Progenitor cell of endocrine pancreas (in vitro differentiated cells): ENCODE data around the gene ZBTB1. TPM values are rescaled to one million over a fixed set of nuclear protein-coding genes. Genes with fewer than 3 reads are reported as not detected.

Experiments
- DNase-seq: peaks from one replicate; pipeline ENCODE4 v3.0.0; 2021; ENCODE audit warnings: low spot score; ENCODE audit not compliant: unreplicated experiment
- H3K27ac Mint-ChIP-seq: 2 replicates; pipeline ENCODE4 v1.8.0; 2021; ENCODE audit warnings: mild to moderate bottlenecking, moderate library complexity, mixed read lengths
- H3K27me3 Mint-ChIP-seq: 2 replicates; pipeline ENCODE4 v1.8.0; 2021; ENCODE audit warnings: mixed read lengths
- H3K36me3 Mint-ChIP-seq: 2 replicates; pipeline ENCODE4 v1.8.0; 2022; ENCODE audit warnings: mixed read lengths; ENCODE audit not compliant: insufficient read depth
- H3K4me1 Mint-ChIP-seq: 2 replicates; pipeline ENCODE4 v1.8.0; 2021; ENCODE audit warnings: low read depth, mixed read lengths
- H3K4me3 Mint-ChIP-seq: 2 replicates; pipeline ENCODE4 v1.8.0; 2021; ENCODE audit warnings: low read depth, mild to moderate bottlenecking, moderate library complexity, mixed read lengths
- H3K9me3 Mint-ChIP-seq: 2 replicates; pipeline ENCODE4 v1.8.0; 2021; ENCODE audit warnings: low read depth, mixed read lengths
- CTCF ChIP-seq: fragments of 200-600 bp; sonication (generic); IDR thresholded peaks from one replicate; pipeline ENCODE4 v1.5.0; 2021; ENCODE audit warnings: antibody characterized with exemption, mild to moderate bottlenecking; ENCODE audit not compliant: unreplicated experiment
- total RNA-seq: library from RNA; stranded (reverse); gene quantifications from 2 replicates; pipeline ENCODE4 v1.2.1, GENCODE V29; 2021

Gene ZBTB1
- total RNA-seq, 1 donor from 2014 or later, result 43.6 TPM

DNA sequence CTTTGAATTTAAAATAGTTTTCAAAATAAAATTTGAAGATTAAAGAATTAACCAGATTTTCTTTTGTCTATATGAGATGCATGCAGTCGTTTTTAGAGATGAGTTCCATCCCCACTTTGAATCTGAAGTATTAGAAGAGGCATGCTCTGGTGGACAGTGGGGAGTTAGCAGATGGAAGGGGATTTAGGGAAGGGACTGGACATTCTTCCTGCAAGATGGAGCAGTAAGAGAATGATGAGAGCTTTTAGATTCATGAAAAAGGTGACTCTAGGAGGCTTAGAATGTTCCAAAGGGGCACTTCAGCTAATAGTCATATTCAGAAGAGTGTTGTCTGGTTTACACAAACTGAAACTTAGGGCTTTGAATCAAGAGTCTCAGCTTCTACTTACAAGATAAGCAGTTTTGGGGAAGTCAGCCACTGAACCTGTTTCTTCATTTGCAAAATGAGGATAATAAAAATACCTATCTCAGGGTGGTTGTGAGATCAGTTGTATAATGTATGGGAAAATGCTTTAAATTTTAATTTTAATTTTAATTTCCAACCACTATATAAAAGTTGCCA is 3.7 kb downstream of the ZBTB1 start:
- peaks cover 25% of the 10 kb centered on the region for H3K4me1 Mint-ChIP-seq
- H3K36me3 Mint-ChIP-seq, result no peaks in the 10 kb centered on the region
- DNase-seq, result no peak
- H3K27ac Mint-ChIP-seq, result no peak overlapping the region
- no peak overlapping the region for H3K4me3 Mint-ChIP-seq
- H3K9me3 Mint-ChIP-seq, result no peaks in the 10 kb centered on the region
- TF ChIP-seq CTCF, result no peak
- no peaks in the 10 kb centered on the region for H3K27me3 Mint-ChIP-seq

DNA sequence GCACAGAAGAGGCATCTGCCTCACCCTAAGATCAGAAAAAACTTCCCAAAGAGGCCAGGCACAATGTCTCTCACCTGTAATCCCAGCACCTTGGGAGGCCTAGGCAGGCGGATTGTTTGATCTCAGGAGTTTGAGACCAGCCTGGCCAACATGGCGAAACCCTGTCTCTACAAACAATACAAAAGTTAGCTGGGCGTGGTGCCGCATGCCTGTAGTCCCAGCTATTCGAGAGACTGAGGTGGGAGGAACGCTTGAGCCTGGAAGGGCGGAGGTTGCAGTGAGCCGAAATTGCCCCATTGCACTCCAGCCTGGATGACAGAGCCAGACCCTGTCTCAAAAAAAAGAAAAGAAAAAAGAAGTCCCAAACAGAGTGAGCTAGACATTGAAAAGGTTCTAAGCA is 4.5 kb downstream of the ZBTB1 start:
- H3K9me3 Mint-ChIP-seq, result no peaks in the 10 kb centered on the region
- no peak for TF ChIP-seq CTCF
- H3K27ac Mint-ChIP-seq, result no peak overlapping the region
- no peak overlapping the region for H3K4me3 Mint-ChIP-seq
- DNase-seq, result no peak
- no peaks in the 10 kb centered on the region for H3K36me3 Mint-ChIP-seq
- H3K27me3 Mint-ChIP-seq, result no peaks in the 10 kb centered on the region
- peaks cover 27% of the 10 kb centered on the region for H3K4me1 Mint-ChIP-seq

DNA sequence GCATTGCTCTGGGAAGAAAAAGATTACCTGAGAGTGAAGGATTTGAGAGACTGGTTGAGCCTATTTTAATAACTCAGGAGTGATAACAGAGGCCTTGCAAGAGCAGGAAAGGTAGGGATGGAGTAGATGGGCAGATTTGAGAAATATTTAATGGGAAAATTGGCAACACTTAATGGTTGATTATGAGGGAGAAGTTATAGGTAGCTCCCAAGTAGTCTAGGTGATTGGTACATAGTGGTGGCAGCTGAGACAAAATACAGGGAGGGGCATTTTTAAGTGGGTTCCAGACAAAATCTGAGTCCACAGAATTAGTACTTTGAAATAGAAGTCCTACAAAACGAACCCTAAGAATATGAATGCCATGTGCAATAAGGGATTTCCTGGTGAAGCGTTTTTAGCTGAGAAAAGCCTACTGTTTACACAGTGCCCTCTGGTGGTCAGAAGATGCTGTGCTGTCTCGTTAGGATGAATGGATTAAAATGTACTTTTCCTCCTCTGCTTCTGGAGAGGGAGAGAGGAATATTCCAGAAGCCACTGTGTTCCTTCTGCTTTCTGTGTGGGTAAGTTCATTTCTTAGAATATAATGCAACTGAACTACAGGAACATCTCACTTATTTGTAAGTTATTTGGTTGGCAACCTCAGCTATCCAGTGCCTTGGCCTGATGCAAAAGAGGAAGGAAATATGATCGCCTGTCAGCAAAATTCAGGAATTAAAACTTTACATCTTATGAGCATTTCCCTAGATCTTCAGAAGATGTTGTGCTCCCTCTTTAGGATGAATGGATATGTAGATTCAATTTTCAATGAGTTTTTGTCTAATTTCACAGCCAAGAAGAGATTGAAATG is 6.5 kb downstream of the ZBTB1 start:
- no peak overlapping the region for H3K27ac Mint-ChIP-seq
- peak; percentile 37 for DNase-seq
- peak; percentile 93 for TF ChIP-seq CTCF
- H3K27me3 Mint-ChIP-seq, result no peaks in the 10 kb centered on the region
- no peak overlapping the region for H3K4me3 Mint-ChIP-seq
- no peaks in the 10 kb centered on the region for H3K36me3 Mint-ChIP-seq
- H3K9me3 Mint-ChIP-seq, result no peaks in the 10 kb centered on the region
- peaks cover 20% of the 10 kb centered on the region for H3K4me1 Mint-ChIP-seq

DNA sequence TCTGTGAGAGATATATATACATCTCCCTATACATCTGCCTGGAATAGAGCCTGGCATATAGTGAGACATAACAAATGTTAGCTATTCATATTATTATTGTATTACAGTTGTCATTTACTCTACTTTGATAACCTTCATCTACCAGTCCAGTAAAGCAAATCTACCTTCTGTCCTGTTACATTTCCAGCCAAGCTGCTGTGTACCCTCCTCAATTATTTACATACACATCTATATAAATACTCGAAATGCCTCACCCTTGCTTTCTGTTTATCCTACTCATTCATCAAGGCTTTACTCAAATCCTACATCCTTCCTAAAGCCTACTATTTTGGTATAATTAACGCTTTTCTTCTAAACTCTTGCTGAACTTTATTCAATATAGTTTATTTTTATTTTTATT is 8.7 kb downstream of the ZBTB1 start:
- Mint-ChIP-seq H3K4me1 (peaks cover 13% of the 10 kb centered on the region), H3K4me3 (no peak overlapping the region), H3K36me3 (no peaks in the 10 kb centered on the region), H3K9me3 (no peaks in the 10 kb centered on the region), H3K27me3 (no peaks in the 10 kb centered on the region), H3K27ac (no peak overlapping the region)
- no peak for DNase-seq
- TF ChIP-seq CTCF, result no peak

DNA sequence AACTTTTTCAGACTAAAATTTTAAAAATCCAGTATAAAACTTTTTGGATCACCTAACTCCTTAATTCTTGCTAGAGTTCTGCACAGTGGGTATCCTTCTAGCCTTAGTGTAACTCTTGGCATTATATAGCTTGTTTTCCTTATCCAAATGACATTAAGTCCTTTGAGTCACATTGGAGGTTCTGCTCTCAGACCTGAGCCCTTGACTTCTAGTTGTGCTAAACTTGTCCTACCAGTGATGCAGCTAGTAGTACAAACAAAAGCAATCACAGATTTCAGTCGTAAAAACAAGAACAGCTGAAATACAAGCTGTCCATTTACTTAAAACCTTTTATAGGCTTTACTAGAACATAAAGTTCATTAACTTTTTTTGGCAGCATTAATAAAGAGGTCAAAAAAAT is 10.5 kb downstream of the ZBTB1 start:
- H3K27me3 Mint-ChIP-seq, result no peaks in the 10 kb centered on the region
- H3K36me3 Mint-ChIP-seq, result no peaks in the 10 kb centered on the region
- H3K4me1 Mint-ChIP-seq, result peaks cover 7% of the 10 kb centered on the region
- H3K27ac Mint-ChIP-seq, result no peak overlapping the region
- TF ChIP-seq CTCF, result no peak
- no peaks in the 10 kb centered on the region for H3K9me3 Mint-ChIP-seq
- H3K4me3 Mint-ChIP-seq, result no peak overlapping the region
- no peak for DNase-seq
